MCF 10A (cell line): Measurements from ENCODE around the gene RSPO4. TPM values are rescaled to one million over a fixed set of nuclear protein-coding genes. Genes with fewer than 3 reads are reported as not detected.
"Not testable (repeated sequence)": the region's sequence is repeated elsewhere in the genome, so short reads cannot be mapped to it uniquely, and the experiment has no call there.

Experiments used
- BruUV-seq: library from RNA; stranded (reverse); fragments of 400-500 nt; replicated peaks from 2 replicates; lab custom pipeline; 2021; lab: Mats Ljungman, UMichigan
- CTCF ChIA-PET: fragments of 300-600 bp; sonication (Branson Sonifier 250); formaldehyde crosslinking; extraction: SDS; loops from one replicate; lab custom pipeline; 2021; ENCODE audit warnings: antibody characterized with exemption, inconsistent platforms; lab: Yijun Ruan, JAX
- POLR2A ChIA-PET: fragments of 300-600, 350-650 bp; sonication (Branson Sonifier 250); formaldehyde crosslinking; extraction: SDS; loops from one replicate; lab custom pipeline; 2020; ENCODE audit warnings: antibody characterized with exemption, inconsistent platforms; lab: Yijun Ruan, JAX
- DNase-seq: peaks from one replicate; pipeline ENCODE4 v3.0.0-alpha.2; 2018; ENCODE audit not compliant: unreplicated experiment
- H3K27ac Mint-ChIP-seq: one replicate; pipeline ENCODE4 v1.8.0; 2022; ENCODE audit warnings: mild to moderate bottlenecking, low read depth, mixed read lengths; ENCODE audit not compliant: unreplicated experiment
- H3K27me3 Mint-ChIP-seq: one replicate; pipeline ENCODE4 v1.8.0; 2022; ENCODE audit warnings: mixed read lengths; ENCODE audit not compliant: insufficient read depth, unreplicated experiment
- H3K36me3 Mint-ChIP-seq: one replicate; pipeline ENCODE4 v1.8.0; 2022; ENCODE audit warnings: mild to moderate bottlenecking, moderate library complexity, mixed read lengths; ENCODE audit not compliant: insufficient read depth, unreplicated experiment
- H3K4me1 Mint-ChIP-seq: one replicate; pipeline ENCODE4 v1.8.0; 2022; ENCODE audit warnings: mixed read lengths; ENCODE audit not compliant: insufficient read depth, unreplicated experiment
- H3K4me3 Mint-ChIP-seq: one replicate; pipeline ENCODE4 v1.8.0; 2022; ENCODE audit warnings: mild to moderate bottlenecking, moderate library complexity, mixed read lengths; ENCODE audit not compliant: unreplicated experiment
- H3K9me3 Mint-ChIP-seq: one replicate; pipeline ENCODE4 v1.8.0; 2022; ENCODE audit warnings: mixed read lengths; ENCODE audit not compliant: unreplicated experiment
- CTCF ChIP-seq: fragments of 200-600 bp; IDR thresholded peaks from one replicate; pipeline ENCODE4 v1.8.0; 2022; ENCODE audit warnings: antibody characterized with exemption, mild to moderate bottlenecking; ENCODE audit not compliant: unreplicated experiment
- intact Hi-C: fragments of 100-400 bp; cut with micrococcal nuclease; formaldehyde crosslinking; loops from 2 replicates; pipeline ENCODE4 v1.14.1; 2022
- total RNA-seq: library from RNA; stranded (reverse); gene quantifications from 2 replicates; pipeline ENCODE4 v1.2.3, GENCODE V29; 2022

RSPO4 gene
- total RNA-seq, 1 experiment from 2014 or later, result not detected

DNA sequence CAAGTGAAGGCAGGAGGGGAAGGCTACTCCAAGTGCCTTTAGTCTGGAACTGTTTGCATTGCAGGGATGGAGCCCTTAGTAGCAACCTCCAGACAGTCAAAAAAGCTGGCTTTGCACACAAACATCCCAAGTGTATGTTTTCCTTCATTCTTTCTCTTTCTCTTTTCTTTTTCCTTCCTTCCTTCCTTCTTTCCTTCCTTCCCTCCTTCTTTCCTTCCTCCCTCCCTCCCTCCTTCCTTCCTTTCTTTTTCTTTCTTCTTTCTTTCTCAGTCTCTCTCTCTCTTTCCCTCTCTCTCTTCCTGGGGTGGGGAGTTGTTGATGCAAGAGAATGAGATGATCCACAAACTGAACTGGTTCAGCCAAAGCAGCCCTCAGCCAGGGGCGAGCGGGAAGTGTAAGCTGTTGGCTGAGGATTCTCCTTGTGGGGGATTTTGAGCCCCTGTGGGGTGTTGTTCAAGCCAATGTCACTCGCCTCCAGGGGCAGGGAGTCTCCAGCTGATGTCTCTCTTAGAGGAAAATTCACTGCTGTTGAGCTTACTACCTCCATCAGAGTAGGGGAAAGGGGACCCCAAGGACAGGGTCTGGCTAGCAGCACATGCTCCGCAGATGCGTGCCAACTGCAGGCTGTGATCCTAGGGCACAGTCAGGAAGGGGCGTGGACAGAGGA is 11.7 kb downstream of the RSPO4 start:
- H3K9me3 Mint-ChIP-seq, result no peaks in the 10 kb centered on the region
- H3K4me1 Mint-ChIP-seq, result peaks cover 7% of the 10 kb centered on the region
- H3K27ac Mint-ChIP-seq, result no peak overlapping the region
- peaks cover 68% of the 10 kb centered on the region for H3K27me3 Mint-ChIP-seq
- CTCF ChIA-PET, result interaction anchor here (0.7 to 1.0 kb wide), 2 partner anchors 14 to 223 kb away, joined by 3 read pairs; no protein-coding TSS in a partner anchor
- BruUV-seq, result no TSS peak
- no peak for TF ChIP-seq CTCF
- H3K4me3 Mint-ChIP-seq, result no peak overlapping the region
- no peaks in the 10 kb centered on the region for H3K36me3 Mint-ChIP-seq
- no peak for DNase-seq
- POLR2A ChIA-PET, result no interaction called here
- intact Hi-C loops, result no loop called here

DNA sequence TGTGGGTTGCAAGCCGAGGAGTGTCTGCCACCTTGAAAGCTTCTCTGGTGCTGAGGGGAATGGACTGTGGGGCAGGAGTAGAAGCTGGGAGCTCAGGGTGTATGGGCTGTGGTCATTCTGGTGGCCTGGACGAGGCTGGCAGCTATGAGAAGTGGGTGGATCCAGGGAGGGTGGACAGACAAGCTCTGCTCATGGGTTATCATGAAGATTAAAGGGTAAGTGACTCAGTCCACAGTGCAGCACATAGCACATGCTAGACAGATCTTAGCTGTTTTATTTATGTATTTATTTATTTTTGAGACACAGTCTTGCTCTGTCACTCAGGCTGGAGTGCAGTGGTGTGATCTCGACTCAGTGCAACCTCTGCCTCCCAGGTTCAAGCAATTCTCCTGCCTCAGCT is 13.8 kb downstream of the RSPO4 start:
- H3K27ac Mint-ChIP-seq, result peak overlapping the region; percentile 44
- H3K27me3 Mint-ChIP-seq, result peaks cover 62% of the 10 kb centered on the region
- POLR2A ChIA-PET, result interaction anchor here (0.7 kb wide), 1 partner anchor 226 kb away, joined by 3 read pairs; no protein-coding TSS in a partner anchor
- H3K36me3 Mint-ChIP-seq, result no peaks in the 10 kb centered on the region
- H3K4me3 Mint-ChIP-seq, result no peak overlapping the region
- TF ChIP-seq CTCF, result no peak
- BruUV-seq, result no TSS peak
- no peaks in the 10 kb centered on the region for H3K9me3 Mint-ChIP-seq
- peaks cover 7% of the 10 kb centered on the region for H3K4me1 Mint-ChIP-seq
- intact Hi-C loops, result no loop called here
- CTCF ChIA-PET, result interaction anchor here (0.6 to 0.8 kb wide), 2 partner anchors 31 to 170 kb away, joined by 3 read pairs; no protein-coding TSS in a partner anchor
- DNase-seq, result no peak

GRCh38 chr20:987677-988076 is 14.4 kb downstream of the RSPO4 start:
- Mint-ChIP-seq H3K9me3 (no peaks in the 10 kb centered on the region), H3K4me3 (no peak overlapping the region), H3K36me3 (no peaks in the 10 kb centered on the region), H3K4me1 (peaks cover 7% of the 10 kb centered on the region), H3K27me3 (peaks cover 62% of the 10 kb centered on the region), H3K27ac (peak overlapping the region; percentile 44)
- intact Hi-C loops, result no loop called here
- BruUV-seq, result no TSS peak
- CTCF ChIA-PET, result interaction anchor here (0.8 kb wide), 1 partner anchor 31 kb away, joined by 3 read pairs; no protein-coding TSS in a partner anchor
- no peak for DNase-seq
- POLR2A ChIA-PET, result no interaction called here
- TF ChIP-seq CTCF, result no peak

DNA sequence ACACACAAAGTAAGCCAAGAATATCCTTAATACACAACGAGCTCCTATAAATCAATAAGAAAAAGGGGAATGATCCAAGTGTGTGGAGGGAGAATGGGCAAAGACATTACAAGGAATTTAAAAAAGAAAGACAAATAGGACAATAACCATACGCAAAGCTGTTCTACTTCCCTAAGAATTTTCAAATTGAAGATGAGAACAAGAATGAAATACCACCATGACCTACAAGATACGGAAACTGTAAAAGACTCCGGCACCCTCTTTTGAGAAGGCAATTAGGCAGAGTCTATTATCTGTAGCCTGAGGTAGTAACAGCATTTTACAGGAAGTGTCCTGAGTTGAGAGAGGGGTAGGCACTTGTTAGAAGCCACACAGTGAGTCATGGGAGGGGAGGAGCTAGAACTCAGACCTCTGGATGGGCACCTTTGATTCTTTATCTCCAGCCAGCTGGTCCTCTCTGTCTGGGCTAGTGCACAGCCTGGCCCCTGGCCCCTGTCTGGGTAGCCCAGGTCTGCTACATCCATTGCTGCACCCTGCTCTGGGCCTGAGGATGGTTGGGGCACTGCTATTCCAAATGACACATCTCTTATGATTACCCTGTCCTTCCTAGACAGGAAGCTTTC is 15.3 kb downstream of the RSPO4 start:
- DNase-seq, result peak; percentile 37
- no peak for TF ChIP-seq CTCF
- H3K4me3 Mint-ChIP-seq, result no peak overlapping the region
- no peak overlapping the region for H3K27ac Mint-ChIP-seq
- no peaks in the 10 kb centered on the region for H3K36me3 Mint-ChIP-seq
- peaks cover 7% of the 10 kb centered on the region for H3K4me1 Mint-ChIP-seq
- H3K27me3 Mint-ChIP-seq, result peaks cover 62% of the 10 kb centered on the region
- no TSS peak for BruUV-seq
- ChIA-PET CTCF (interaction anchor here (0.6 to 2.5 kb wide), 8 partner anchors 12 to 171 kb away, joined by 3 to 23 read pairs (median 4); no protein-coding TSS in a partner anchor), POLR2A (interaction anchor here (0.6 kb wide), 1 partner anchor 375 kb away, joined by 3 read pairs; no protein-coding TSS in a partner anchor)
- H3K9me3 Mint-ChIP-seq, result no peaks in the 10 kb centered on the region
- intact Hi-C loops, result no loop called here

DNA sequence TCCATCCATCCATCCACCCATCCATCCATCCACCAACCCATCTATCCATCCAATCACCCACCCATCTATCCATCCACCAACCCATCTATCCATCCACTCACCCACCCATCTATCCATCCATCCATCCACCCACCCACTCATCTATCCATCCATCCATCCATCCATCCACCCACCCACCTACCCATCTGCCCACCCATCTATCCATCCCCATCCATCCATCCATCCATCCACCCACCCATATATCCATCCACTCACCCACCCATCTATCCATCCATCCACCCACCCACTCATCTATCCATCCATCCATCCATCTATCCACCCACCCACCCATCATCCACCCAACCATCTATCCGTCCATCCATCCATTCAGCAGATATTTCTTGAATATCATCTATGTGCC is 17.1 kb downstream of the RSPO4 start:
- BruUV-seq, result not testable (repeated sequence)
- CTCF ChIA-PET, result interaction anchor here (1.4 to 2.5 kb wide), 2 partner anchors 20 to 28 kb away, joined by 4 to 23 read pairs; no protein-coding TSS in a partner anchor

More for the DNA sequence above, 17.1 kb downstream of the RSPO4 start:
- POLR2A ChIA-PET, DNase-seq, H3K36me3 Mint-ChIP-seq, H3K4me1 Mint-ChIP-seq, intact Hi-C loops, H3K4me3 Mint-ChIP-seq, H3K27ac Mint-ChIP-seq, H3K9me3 Mint-ChIP-seq: not testable (repeated sequence)
- H3K27me3 Mint-ChIP-seq, result peaks cover 62% of the 10 kb centered on the region
